Progenitor cell of endocrine pancreas (in vitro differentiated cells): ENCODE measurements around the gene STK32B. TPM values are rescaled to one million over a fixed set of nuclear protein-coding genes. Genes with fewer than 3 reads are reported as not detected.
"Not testable (repeated sequence)": the region's sequence is repeated elsewhere in the genome, so short reads cannot be mapped to it uniquely, and the experiment has no call there.

Source experiments
- DNase-seq: peaks from one replicate; pipeline ENCODE4 v3.0.0; 2021; ENCODE audit warnings: low spot score; ENCODE audit not compliant: unreplicated experiment
- H3K27ac Mint-ChIP-seq: 2 replicates; pipeline ENCODE4 v1.8.0; 2021; ENCODE audit warnings: mild to moderate bottlenecking, moderate library complexity, mixed read lengths
- H3K27me3 Mint-ChIP-seq: 2 replicates; pipeline ENCODE4 v1.8.0; 2021; ENCODE audit warnings: mixed read lengths
- H3K36me3 Mint-ChIP-seq: 2 replicates; pipeline ENCODE4 v1.8.0; 2022; ENCODE audit warnings: mixed read lengths; ENCODE audit not compliant: insufficient read depth
- H3K4me1 Mint-ChIP-seq: 2 replicates; pipeline ENCODE4 v1.8.0; 2021; ENCODE audit warnings: low read depth, mixed read lengths
- H3K4me3 Mint-ChIP-seq: 2 replicates; pipeline ENCODE4 v1.8.0; 2021; ENCODE audit warnings: low read depth, mild to moderate bottlenecking, moderate library complexity, mixed read lengths
- H3K9me3 Mint-ChIP-seq: 2 replicates; pipeline ENCODE4 v1.8.0; 2021; ENCODE audit warnings: low read depth, mixed read lengths
- CTCF ChIP-seq: fragments of 200-600 bp; sonication (generic); IDR thresholded peaks from one replicate; pipeline ENCODE4 v1.5.0; 2021; ENCODE audit warnings: antibody characterized with exemption, mild to moderate bottlenecking; ENCODE audit not compliant: unreplicated experiment
- total RNA-seq: library from RNA; stranded (reverse); gene quantifications from 2 replicates; pipeline ENCODE4 v1.2.1, GENCODE V29; 2021

Gene STK32B
- total RNA-seq, 1 donor from 2014 or later = 0.36 TPM

GRCh38 chr4:5435823-5436222 is 384.5 kb downstream of the STK32B start:
- Mint-ChIP-seq H3K4me3 (no peak overlapping the region), H3K27me3 (no peaks in the 10 kb centered on the region), H3K4me1 (no peaks in the 10 kb centered on the region), H3K9me3 (peaks cover 5% of the 10 kb centered on the region), H3K27ac (no peak overlapping the region), H3K36me3 (peaks cover 2% of the 10 kb centered on the region)
- no peak for TF ChIP-seq CTCF
- no peak for DNase-seq

- not testable (repeated sequence) for H3K27me3 Mint-ChIP-seq, H3K4me1 Mint-ChIP-seq, DNase-seq, H3K9me3 Mint-ChIP-seq, H3K36me3 Mint-ChIP-seq
- Mint-ChIP-seq H3K4me3 (peak overlapping the region; percentile 50), H3K27ac (peak overlapping the region; percentile 20)
These were observed 392.9 kb downstream of the STK32B start for GRCh38 chr4:5443976-5444802.

- no peak for TF ChIP-seq CTCF
- Mint-ChIP-seq H3K4me3 (no peak overlapping the region), H3K36me3 (no peaks in the 10 kb centered on the region), H3K9me3 (no peaks in the 10 kb centered on the region), H3K27me3 (no peaks in the 10 kb centered on the region), H3K4me1 (no peaks in the 10 kb centered on the region), H3K27ac (no peak overlapping the region)
- DNase-seq = no peak
These were observed 393.7 kb downstream of the STK32B start for GRCh38 chr4:5444918-5445517.

- no peak for TF ChIP-seq CTCF
- no peaks in the 10 kb centered on the region for H3K36me3 Mint-ChIP-seq
- H3K27ac Mint-ChIP-seq = no peak overlapping the region
- no peak overlapping the region for H3K4me3 Mint-ChIP-seq
- no peaks in the 10 kb centered on the region for H3K4me1 Mint-ChIP-seq
- H3K9me3 Mint-ChIP-seq = no peaks in the 10 kb centered on the region
- DNase-seq = no peak
- H3K27me3 Mint-ChIP-seq = no peaks in the 10 kb centered on the region
These were observed 395.4 kb downstream of the STK32B start for GRCh38 chr4:5446595-5447226.

- no peak for TF ChIP-seq CTCF
- Mint-ChIP-seq H3K27me3 (no peaks in the 10 kb centered on the region), H3K36me3 (no peaks in the 10 kb centered on the region), H3K9me3 (no peaks in the 10 kb centered on the region), H3K4me1 (no peaks in the 10 kb centered on the region), H3K27ac (no peak overlapping the region), H3K4me3 (no peak overlapping the region)
- DNase-seq = no peak
These were observed 396.5 kb downstream of the STK32B start for GRCh38 chr4:5447755-5448154.
